Trophoblast cell (in vitro differentiated cells and primary cell): Measurements from ENCODE around the gene NSD1.

Source experiments
- DNase-seq, 2 donors: peaks; one replicate each; pipeline ENCODE4 v3.0.0-alpha.2; 2016
- H2AFZ ChIP-seq: 2 replicates; pipeline ENCODE4 v1.6.1; 2013; ENCODE audit warnings: low read length, moderate library complexity, mild to moderate bottlenecking; ENCODE audit not compliant: insufficient read depth, poor library complexity
- H2AK5ac ChIP-seq: 2 replicates; pipeline ENCODE4 v1.6.1; 2013; ENCODE audit warnings: mild to moderate bottlenecking, low read length
- H2BK120ac ChIP-seq: 2 replicates; pipeline ENCODE4 v1.6.1; 2013; ENCODE audit warnings: low read length, mild to moderate bottlenecking, moderate library complexity; ENCODE audit not compliant: insufficient read depth, poor library complexity
- H2BK12ac ChIP-seq: 2 replicates; pipeline ENCODE4 v1.6.1; 2013; ENCODE audit warnings: mild to moderate bottlenecking, low read length, moderate library complexity
- H2BK5ac ChIP-seq: 2 replicates; pipeline ENCODE4 v1.6.1; 2013; ENCODE audit warnings: low read length, low read depth, moderate library complexity, mild to moderate bottlenecking; ENCODE audit not compliant: poor library complexity
- H3K14ac ChIP-seq: 2 replicates; pipeline ENCODE4 v1.6.1; 2013; ENCODE audit warnings: mild to moderate bottlenecking, low read length
- H3K18ac ChIP-seq: 2 replicates; pipeline ENCODE4 v1.6.1; 2013; ENCODE audit warnings: mild to moderate bottlenecking, low read length
- H3K23ac ChIP-seq: 2 replicates; pipeline ENCODE4 v1.6.1; 2013; ENCODE audit warnings: low read length
- H3K27ac ChIP-seq: 2 replicates; pipeline ENCODE4 v1.5.1; 2013; ENCODE audit warnings: low read depth, mild to moderate bottlenecking, inconsistent platforms, low read length, moderate library complexity
- H3K27me3 ChIP-seq: 2 replicates; pipeline ENCODE4 v1.6.1; 2013; ENCODE audit warnings: inconsistent platforms, mild to moderate bottlenecking, low read length, moderate library complexity; ENCODE audit not compliant: insufficient read depth
- H3K36me3 ChIP-seq, 2 experiments: 1 replicate in 1 of 2; 2 replicates in 1 of 2; pipeline ENCODE4 v1.6.1; 2013; ENCODE audit warnings: low read length in 2 of 2, mild to moderate bottlenecking in 2 of 2, moderate library complexity in 1 of 2; ENCODE audit not compliant: insufficient read depth in 2 of 2, control insufficient read depth in 1 of 2
- H3K4ac ChIP-seq: 2 replicates; pipeline ENCODE4 v1.6.1; 2013; ENCODE audit warnings: low read depth, mild to moderate bottlenecking, low read length, moderate library complexity
- H3K4me1 ChIP-seq, 2 experiments: 1 replicate in 1 of 2; 2 replicates in 1 of 2; pipeline ENCODE4 v1.6.1; 2013; ENCODE audit warnings: low read length in 2 of 2, mild to moderate bottlenecking in 2 of 2, moderate library complexity in 1 of 2; ENCODE audit not compliant: insufficient read depth in 2 of 2, control insufficient read depth in 1 of 2
- H3K4me2 ChIP-seq: 2 replicates; pipeline ENCODE4 v1.6.1; 2013; ENCODE audit warnings: inconsistent platforms, mild to moderate bottlenecking, low read length, moderate library complexity
- H3K4me3 ChIP-seq: 2 replicates; pipeline ENCODE4 v1.5.1; 2013; ENCODE audit warnings: mild to moderate bottlenecking, low read depth, low read length, inconsistent platforms
- H3K79me1 ChIP-seq: one replicate; pipeline ENCODE4 v1.6.1; 2013; ENCODE audit warnings: low read length
- H3K79me2 ChIP-seq: 2 replicates; pipeline ENCODE4 v1.6.1; 2013; ENCODE audit warnings: low read length, mild to moderate bottlenecking; ENCODE audit not compliant: control insufficient read depth, insufficient read depth, poor library complexity
- H3K9ac ChIP-seq: 2 replicates; pipeline ENCODE4 v1.6.1; 2013; ENCODE audit warnings: mild to moderate bottlenecking, low read length
- H3K9me3 ChIP-seq: 2 replicates; pipeline ENCODE4 v1.6.1; 2013; ENCODE audit warnings: low read depth, mild to moderate bottlenecking, control low read depth, inconsistent platforms, low read length; ENCODE audit not compliant: insufficient read depth
- H4K12ac ChIP-seq: 2 replicates; pipeline ENCODE4 v1.6.1; 2013; ENCODE audit warnings: low read depth, mild to moderate bottlenecking, low read length, moderate library complexity
- H4K8ac ChIP-seq: 2 replicates; pipeline ENCODE4 v1.6.1; 2013; ENCODE audit warnings: low read depth, mild to moderate bottlenecking, low read length, moderate library complexity
- H4K91ac ChIP-seq: one replicate; pipeline ENCODE4 v1.6.1; 2013; ENCODE audit warnings: low read depth, mild to moderate bottlenecking, low read length, moderate library complexity
- WGBS: extraction: QIAGEN DNeasy Blood & Tissue Kit; methylation state at CpG from one replicate; pipeline ENCODE4 v1.1.7; 2013; ENCODE audit warnings: missing lambda C conversion rate; ENCODE audit not compliant: insufficient read length, insufficient coverage; ENCODE audit errors: extremely low coverage; 5-methylcytosine and 5-hydroxymethylcytosine counted together

Gene NSD1

GRCh38 chr5:177290816-177291596 is 157.4 kb downstream of the NSD1 start:
- DNase-seq = no peak
- Histone ChIP-seq H3K9ac (no peak overlapping the region), H2AFZ (no peak overlapping the region), H3K4ac (no peak overlapping the region), H3K27me3 (no peaks in the 10 kb centered on the region), H3K36me3 (peaks cover 39 to 62% of the 10 kb centered on the region in 2 experiments), H3K4me2 (no peak overlapping the region), H2BK5ac (no peak overlapping the region), H2BK12ac (no peak overlapping the region), H3K4me3 (no peak overlapping the region), H3K9me3 (no peaks in the 10 kb centered on the region), H3K79me2 (no peaks in the 10 kb centered on the region), H3K4me1 (no peaks in the 10 kb centered on the region), H2BK120ac (no peak overlapping the region), H4K12ac (no peak overlapping the region), H3K23ac (no peak overlapping the region), H3K27ac (no peak overlapping the region), H4K91ac (no peak overlapping the region), H3K79me1 (no peaks in the 10 kb centered on the region), H2AK5ac (no peak overlapping the region), H4K8ac (no peak overlapping the region), H3K14ac (no peak overlapping the region), H3K18ac (no peak overlapping the region)
- WGBS = no CpG with 5 or more reads among the region's 12 CpGs

GRCh38 chr5:177291735-177292134 is 158.2 kb downstream of the NSD1 start:
- no CpG with 5 or more reads among the region's 7 CpGs for WGBS

GRCh38 chr5:177293819-177294581 is 160.4 kb downstream of the NSD1 start:
- Histone ChIP-seq H3K79me1 (no peaks in the 10 kb centered on the region), H3K23ac (no peak overlapping the region), H2AFZ (no peak overlapping the region), H3K36me3 (peaks cover 36 to 59% of the 10 kb centered on the region in 2 experiments), H3K9ac (no peak overlapping the region), H3K79me2 (no peaks in the 10 kb centered on the region), H3K4ac (no peak overlapping the region), H2AK5ac (no peak overlapping the region), H3K27me3 (no peaks in the 10 kb centered on the region), H4K12ac (no peak overlapping the region), H3K9me3 (no peaks in the 10 kb centered on the region), H3K18ac (no peak overlapping the region), H2BK120ac (no peak overlapping the region), H4K91ac (no peak overlapping the region), H2BK5ac (no peak overlapping the region), H2BK12ac (no peak overlapping the region), H3K4me2 (no peak overlapping the region), H3K4me1 (no peaks in the 10 kb centered on the region), H3K27ac (no peak overlapping the region), H4K8ac (no peak overlapping the region), H3K4me3 (no peak overlapping the region), H3K14ac (no peak overlapping the region)
- WGBS = no CpG with 5 or more reads among the region's 12 CpGs
- no peak for DNase-seq

More at GRCh38 chr5:177291735-177292134, 158.2 kb downstream of the NSD1 start:
- H3K18ac ChIP-seq = no peak overlapping the region
- H2AFZ ChIP-seq = no peak overlapping the region
- H3K79me2 ChIP-seq = no peaks in the 10 kb centered on the region
- no peak overlapping the region for H2AK5ac ChIP-seq
- no peak overlapping the region for H4K8ac ChIP-seq
- peaks cover 45 to 67% of the 10 kb centered on the region in 2 experiments for H3K36me3 ChIP-seq
- H3K9me3 ChIP-seq = no peaks in the 10 kb centered on the region
- H3K4me1 ChIP-seq = no peaks in the 10 kb centered on the region
- no peak overlapping the region for H3K4me3 ChIP-seq
- no peak overlapping the region for H2BK5ac ChIP-seq
- H3K23ac ChIP-seq = no peak overlapping the region
- H4K91ac ChIP-seq = no peak overlapping the region
- H3K14ac ChIP-seq = no peak overlapping the region
- H3K27ac ChIP-seq = no peak overlapping the region
- H3K9ac ChIP-seq = no peak overlapping the region
- no peaks in the 10 kb centered on the region for H3K27me3 ChIP-seq
- H4K12ac ChIP-seq = no peak overlapping the region
- no peak overlapping the region for H3K4me2 ChIP-seq
- no peak overlapping the region for H2BK120ac ChIP-seq
- DNase-seq = no peak
- H3K4ac ChIP-seq = no peak overlapping the region
- H2BK12ac ChIP-seq = no peak overlapping the region
- no peaks in the 10 kb centered on the region for H3K79me1 ChIP-seq

GRCh38 chr5:177294632-177295031 is 161.1 kb downstream of the NSD1 start:
- H2BK5ac ChIP-seq = no peak overlapping the region
- WGBS = no CpG with 5 or more reads among the region's 3 CpGs
- no peak overlapping the region for H3K14ac ChIP-seq

More at GRCh38 chr5:177294632-177295031, 161.1 kb downstream of the NSD1 start:
- no peaks in the 10 kb centered on the region for H3K27me3 ChIP-seq
- no peak overlapping the region for H3K27ac ChIP-seq
- H2BK12ac ChIP-seq = no peak overlapping the region
- no peak overlapping the region for H4K8ac ChIP-seq
- H4K91ac ChIP-seq = no peak overlapping the region
- H3K4me2 ChIP-seq = no peak overlapping the region
- no peak overlapping the region for H2BK120ac ChIP-seq
- no peak overlapping the region for H2AFZ ChIP-seq
- no peaks in the 10 kb centered on the region for H3K79me2 ChIP-seq
- no peaks in the 10 kb centered on the region for H3K9me3 ChIP-seq
- H3K18ac ChIP-seq = no peak overlapping the region
- H2AK5ac ChIP-seq = no peak overlapping the region
- peaks cover 37 to 57% of the 10 kb centered on the region in 2 experiments for H3K36me3 ChIP-seq
- no peak for DNase-seq
- H3K4me3 ChIP-seq = no peak overlapping the region
- no peak overlapping the region for H3K23ac ChIP-seq
- no peak overlapping the region for H3K4ac ChIP-seq
- no peak overlapping the region for H4K12ac ChIP-seq
- H3K9ac ChIP-seq = no peak overlapping the region
- no peaks in the 10 kb centered on the region for H3K79me1 ChIP-seq
- H3K4me1 ChIP-seq = peaks cover 0 to 1% of the 10 kb centered on the region in 2 experiments
